Measurements from ENCODE around the gene TTC31. TPM values are rescaled to one million over a fixed set of nuclear protein-coding genes. Genes with fewer than 3 reads are reported as not detected.
A peak's percentile ranks its signal among the peaks of the same experiment; 100 is the strongest.

Gene TTC31
- total RNA-seq, 8 experiments from 2014 or later, result 4.0 to 23.5 (median 10.2) TPM

GRCh38 chr2:74532222-74532621 is 49.3 kb downstream of the TTC31 start:
- no peak for ATAC-seq (replicated peaks in 6 of 8)
- H3K4me3 ChIP-seq, result peak overlapping the region in 1 of 5 donors; percentile 10
- H3K4me1 ChIP-seq (replicated peaks in 1 of 2), result peaks cover 13 to 17% of the 10 kb centered on the region in 2 donors
- in situ Hi-C loops (cut with MboI; ENCODE audit: low pct_unique_long_range_greater_than_20kb in 2 of 9, low sequenced_read_pairs in 9 of 9, unreplicated experiment in 9 of 9), result no loop called here
- H3K27ac ChIP-seq, result no peak overlapping the region

- H3K4me3 ChIP-seq, result no peak overlapping the region
- no peak for ATAC-seq (replicated peaks in 6 of 8)
- peaks cover 10 to 14% of the 10 kb centered on the region in 2 donors for H3K4me1 ChIP-seq (replicated peaks in 1 of 2)
- 73 to 100% (median 100%) methylated on average over 1 to 4 of the region's 4 CpGs; no CpG with 5 or more reads in 1 of the 10 experiments for WGBS, 10 experiments
- in situ Hi-C loops (cut with MboI; ENCODE audit: low pct_unique_long_range_greater_than_20kb in 2 of 9, low sequenced_read_pairs in 9 of 9, unreplicated experiment in 9 of 9), result no loop called here
- H3K27ac ChIP-seq, result no peak overlapping the region
Measured at GRCh38 chr2:74533464-74533863, 50.6 kb downstream of the TTC31 start.

DNA sequence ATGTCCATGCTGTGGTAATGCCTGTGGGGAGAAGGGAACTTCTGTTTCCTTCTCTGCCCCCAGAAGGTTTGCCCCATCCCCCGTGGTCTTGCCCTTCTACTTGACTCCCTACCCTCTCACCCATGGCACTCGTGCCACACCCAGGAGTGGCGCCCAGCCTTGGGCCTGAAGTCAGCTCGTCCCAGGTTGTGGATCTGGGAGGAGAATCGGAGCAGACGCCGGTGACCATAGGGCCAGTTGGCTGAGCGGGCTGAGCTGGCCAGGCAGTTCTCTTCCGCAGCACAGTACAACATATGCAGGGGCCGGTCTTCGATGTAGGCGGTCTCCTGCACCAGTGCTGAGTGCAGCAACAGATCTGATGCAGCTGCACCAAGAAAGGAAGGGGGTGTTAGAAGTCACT is 51.5 kb downstream of the TTC31 start:
- ATAC-seq (replicated peaks in 6 of 8), result no peak
- 96 to 100% (median 100%) methylated on average over 2 to 5 of the region's 12 CpGs; no CpG with 5 or more reads in 6 of the 10 experiments for WGBS, 10 experiments
- H3K27ac ChIP-seq, result no peak overlapping the region
- H3K4me3 ChIP-seq, result no peak overlapping the region
- in situ Hi-C loops (cut with MboI; ENCODE audit: low pct_unique_long_range_greater_than_20kb in 2 of 9, low sequenced_read_pairs in 9 of 9, unreplicated experiment in 9 of 9), result no loop called here
- H3K4me1 ChIP-seq (replicated peaks in 1 of 2), result peaks cover 7 to 11% of the 10 kb centered on the region in 2 donors

GRCh38 chr2:74535440-74535965 is 52.6 kb downstream of the TTC31 start:
- WGBS, 10 experiments, result no CpG with 5 or more reads among the region's 10 CpGs
- peaks cover 7 to 11% of the 10 kb centered on the region in 2 donors for H3K4me1 ChIP-seq (replicated peaks in 1 of 2)
- in situ Hi-C loops (cut with MboI; ENCODE audit: low pct_unique_long_range_greater_than_20kb in 2 of 9, low sequenced_read_pairs in 9 of 9, unreplicated experiment in 9 of 9), result no loop called here
- H3K4me3 ChIP-seq, result no peak overlapping the region
- H3K27ac ChIP-seq, result no peak overlapping the region
- ATAC-seq (replicated peaks in 6 of 8), result no peak

GRCh38 chr2:74536166-74536950 is 53.5 kb downstream of the TTC31 start:
- Histone ChIP-seq H3K27ac (no peak overlapping the region), H3K4me3 (no peak overlapping the region), H3K4me1 (replicated peaks in 1 of 2) (peaks cover under 1 to 5% of the 10 kb centered on the region in 2 donors)
- no peak for ATAC-seq (replicated peaks in 6 of 8)
- WGBS, 10 experiments, result 86 to 100% (median 95%) methylated on average over 2 to 12 of the region's 23 CpGs; no CpG with 5 or more reads in 6 of the 10 experiments
- in situ Hi-C loops (cut with MboI; ENCODE audit: low pct_unique_long_range_greater_than_20kb in 2 of 9, low sequenced_read_pairs in 9 of 9, unreplicated experiment in 9 of 9), result no loop called here

GRCh38 chr2:74537140-74537539 is 54.3 kb downstream of the TTC31 start:
- peak in 2 of 8 experiments; percentile 52 to 69 for ATAC-seq (replicated peaks in 6 of 8)

GRCh38 chr2:74538881-74539339 is 56.0 kb downstream of the TTC31 start:
- Histone ChIP-seq H3K4me1 (replicated peaks in 1 of 2) (no peaks in the 10 kb centered on the region), H3K27ac (no peak overlapping the region), H3K4me3 (no peak overlapping the region)
- 65 to 100% (median 89%) methylated on average over 1 to 6 of the region's 7 CpGs; no CpG with 5 or more reads in 4 of the 10 experiments for WGBS, 10 experiments
- ATAC-seq (replicated peaks in 6 of 8), result no peak
- in situ Hi-C loops (cut with MboI; ENCODE audit: low pct_unique_long_range_greater_than_20kb in 2 of 9, low sequenced_read_pairs in 9 of 9, unreplicated experiment in 9 of 9), result no loop called here

More at GRCh38 chr2:74537140-74537539, 54.3 kb downstream of the TTC31 start:
- no peaks in the 10 kb centered on the region for H3K4me1 ChIP-seq (replicated peaks in 1 of 2)
- whole genome bisulfite sequencing, 10 experiments, result 28 to 83% (median 68%) methylated on average over 1 to 3 of the region's 4 CpGs; no CpG with 5 or more reads in 2 of the 10 experiments
- in situ Hi-C loops (cut with MboI; ENCODE audit: low pct_unique_long_range_greater_than_20kb in 2 of 9, low sequenced_read_pairs in 9 of 9, unreplicated experiment in 9 of 9), result no loop called here
- H3K4me3 ChIP-seq, result no peak overlapping the region
- no peak overlapping the region for H3K27ac ChIP-seq

GRCh38 chr2:74540291-74540690 is 57.4 kb downstream of the TTC31 start:
- Histone ChIP-seq H3K4me1 (replicated peaks in 1 of 2) (no peaks in the 10 kb centered on the region), H3K4me3 (no peak overlapping the region), H3K27ac (no peak overlapping the region)
- in situ Hi-C loops (cut with MboI; ENCODE audit: low pct_unique_long_range_greater_than_20kb in 2 of 9, low sequenced_read_pairs in 9 of 9, unreplicated experiment in 9 of 9), result no loop called here
- ATAC-seq (replicated peaks in 6 of 8), result peak in 2 of 8 experiments; percentile 87 to 93
- WGBS, 10 experiments, result 0 to 100% (median 85%) methylated on average over 1 to 4 of the region's 5 CpGs; no CpG with 5 or more reads in 4 of the 10 experiments

DNA sequence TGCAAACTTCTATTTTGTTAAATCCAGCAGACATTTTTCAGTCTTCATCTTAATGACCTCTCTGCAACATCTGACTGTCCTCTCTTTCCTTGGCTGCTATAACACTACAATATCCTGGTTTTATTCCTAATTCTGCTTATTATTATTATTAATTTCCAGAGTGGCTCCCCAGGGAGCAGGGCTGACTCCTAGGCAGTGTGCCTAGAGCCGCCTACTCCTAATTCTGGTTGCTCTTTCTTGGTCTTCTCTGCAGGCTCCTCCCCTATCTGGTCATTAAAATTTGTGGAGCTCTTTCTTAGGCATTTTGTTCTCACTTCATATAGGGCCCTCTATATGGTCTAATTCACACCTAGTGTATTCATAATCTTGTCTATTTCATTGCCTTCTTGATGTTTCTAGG is 60.1 kb downstream of the TTC31 start:
- Histone ChIP-seq H3K4me1 (replicated peaks in 1 of 2) (peaks cover 0 to 1% of the 10 kb centered on the region in 2 donors), H3K27ac (no peak overlapping the region), H3K4me3 (no peak overlapping the region)
- no peak for ATAC-seq (replicated peaks in 6 of 8)
- WGBS, 10 experiments, result 20 to 100% (median 80%) methylated on average over 1 of the region's 1 CpG; no CpG with 5 or more reads in 4 of the 10 experiments
- in situ Hi-C loops (cut with MboI; ENCODE audit: low pct_unique_long_range_greater_than_20kb in 2 of 9, low sequenced_read_pairs in 9 of 9, unreplicated experiment in 9 of 9), result no loop called here

Other genes starting within 250 kb of the TTC31 start
- gene SLC4A5, start 139.7 kb upstream of the TTC31 start, total RNA-seq, result 1 to 10 TPM in 7 of 8 experiments, under 1 TPM in 1; 0.25 to 5.9 (median 2.8) TPM
- 100 to 1,000 TPM in 7 of 8 experiments, 10 to 100 TPM in 1; 92.7 to 205 (median 134) TPM for gene DCTN1, start 102.8 kb upstream of the TTC31 start, total RNA-seq
- 1 to 10 TPM; 1.6 to 5.8 (median 2.7) TPM for gene C2orf81, start 61.5 kb upstream of the TTC31 start, total RNA-seq
- 10 to 100 TPM; 15.1 to 63.7 (median 49.5) TPM for gene WDR54, start 61.4 kb upstream of the TTC31 start, total RNA-seq
- 10 to 100 TPM in 4 of 8 experiments, 1 to 10 TPM in 4; 1.4 to 33.2 (median 9.7) TPM for gene RTKN, start 41.1 kb upstream of the TTC31 start, total RNA-seq
- gene INO80B, start 28.0 kb upstream of the TTC31 start, total RNA-seq, result 10 to 100 TPM; 17.6 to 51.4 (median 22.9) TPM
- gene WBP1, start 24.6 kb upstream of the TTC31 start, total RNA-seq, result 100 to 1,000 TPM in 4 of 8 experiments, 10 to 100 TPM in 4; 55.2 to 117 (median 99.8) TPM
- 10 to 100 TPM; 30.8 to 47.6 (median 37.9) TPM for gene MOGS, start 17.7 kb upstream of the TTC31 start, total RNA-seq
- 10 to 100 TPM; 51.1 to 83.5 (median 68.3) TPM for gene MRPL53, start 10.4 kb upstream of the TTC31 start, total RNA-seq
- gene CCDC142, start 83 bp upstream of the TTC31 start, total RNA-seq, result 10 to 100 TPM in 6 of 8 experiments, 1 to 10 TPM in 2; 8.0 to 32.3 (median 12.8) TPM
- 1 to 10 TPM in 6 of 8 experiments, under 1 TPM in 2; 0.36 to 7.7 (median 1.4) TPM for gene LBX2, start 16.5 kb downstream of the TTC31 start, total RNA-seq
- 10 to 100 TPM; 14.9 to 28.2 (median 18.4) TPM for gene PCGF1, start 24.6 kb downstream of the TTC31 start, total RNA-seq
- 1 to 10 TPM in 2 of 8 experiments, under 1 TPM in 5, not detected in 1; 0.05 to 1.5 (median 0.73) TPM for gene TLX2, start 31.4 kb downstream of the TTC31 start, total RNA-seq
- gene DQX1, start 43.1 kb downstream of the TTC31 start, total RNA-seq, result 1 to 10 TPM in 1 of 8 experiments, under 1 TPM in 6, not detected in 1; 0.11 to 1.0 (median 0.31) TPM
- gene AUP1, start 46.6 kb downstream of the TTC31 start, total RNA-seq, result 100 to 1,000 TPM in 3 of 8 experiments, 10 to 100 TPM in 5; 43.1 to 121 (median 74.7) TPM
- gene HTRA2, start 46.9 kb downstream of the TTC31 start, total RNA-seq, result 10 to 100 TPM; 30.9 to 49.4 (median 39.3) TPM
- 10 to 100 TPM in 2 of 8 experiments, 1 to 10 TPM in 4, under 1 TPM in 2; 0.54 to 29.3 (median 9.1) TPM for gene LOXL3, start 70.9 kb downstream of the TTC31 start, total RNA-seq
- 10 to 100 TPM in 1 of 8 experiments, 1 to 10 TPM in 7; 1.6 to 23.0 (median 6.3) TPM for gene DOK1, start 71.6 kb downstream of the TTC31 start, total RNA-seq
- under 1 TPM in 5 of 8 experiments, not detected in 3; 0.08 to 0.50 (median 0.22) TPM for gene M1AP, start 165.2 kb downstream of the TTC31 start, total RNA-seq
- gene SEMA4F, start 171.2 kb downstream of the TTC31 start, total RNA-seq, result 10 to 100 TPM in 4 of 8 experiments, 1 to 10 TPM in 1, under 1 TPM in 3; 0.31 to 21.4 (median 10.4) TPM

All from motor neuron (in vitro differentiated cells).